NOMO-1 treated with dmso at 0.1 percent for 144 hours (cell line): Measurements from ENCODE around the gene SYNPO2L.
"Not testable (repeated sequence)": the region's sequence is repeated elsewhere in the genome, so short reads cannot be mapped to it uniquely, and the experiment has no call there.

Experiments
- DNase-seq: peaks from one replicate; lab custom pipeline; 2025; ENCODE audit not compliant: unreplicated experiment; lab: John Stamatoyannopoulos, UW

SYNPO2L gene

DNA sequence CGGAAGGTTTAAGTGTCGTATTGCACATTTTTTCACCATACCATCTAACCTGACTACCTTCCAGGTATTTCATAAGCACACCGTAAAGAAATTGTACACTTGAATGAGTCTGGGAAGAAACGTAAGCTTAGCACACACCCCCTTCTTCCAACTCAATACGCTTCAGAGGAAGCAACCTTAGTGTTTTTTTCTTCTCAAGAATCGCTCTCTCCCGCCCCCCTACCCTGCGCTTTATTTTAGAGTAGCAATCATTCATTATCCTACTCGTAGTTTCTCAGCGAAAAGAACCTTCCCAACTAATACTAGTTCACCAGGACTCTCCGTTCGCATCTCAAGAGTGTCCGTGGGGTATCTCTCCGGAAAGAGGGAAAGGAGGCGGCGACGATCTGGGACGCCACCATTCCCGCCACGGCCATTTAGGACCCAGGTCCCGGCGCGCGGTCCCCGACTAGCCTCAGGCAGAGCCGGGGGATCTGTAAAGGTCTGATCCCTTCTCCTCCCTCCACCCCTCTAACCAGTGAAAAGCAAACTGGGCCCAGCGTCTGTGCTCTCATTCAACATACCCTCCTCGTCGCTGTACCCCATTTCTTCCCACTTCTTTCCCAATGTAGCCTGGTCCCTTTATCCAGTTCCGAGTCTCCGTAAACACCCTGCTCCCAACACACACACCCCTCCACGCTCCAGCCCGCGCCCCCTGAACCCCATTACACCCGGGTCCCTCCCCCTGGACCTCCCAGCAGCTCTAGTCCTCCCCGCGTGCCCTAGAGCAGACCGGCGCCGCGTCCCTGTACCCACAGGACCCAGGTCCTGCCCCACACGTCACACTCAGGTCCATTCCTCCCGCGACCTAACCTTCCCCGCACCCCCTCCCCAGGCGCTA, 30.6 kb downstream of the SYNPO2L start:
- no peak for DNase-seq

DNA sequence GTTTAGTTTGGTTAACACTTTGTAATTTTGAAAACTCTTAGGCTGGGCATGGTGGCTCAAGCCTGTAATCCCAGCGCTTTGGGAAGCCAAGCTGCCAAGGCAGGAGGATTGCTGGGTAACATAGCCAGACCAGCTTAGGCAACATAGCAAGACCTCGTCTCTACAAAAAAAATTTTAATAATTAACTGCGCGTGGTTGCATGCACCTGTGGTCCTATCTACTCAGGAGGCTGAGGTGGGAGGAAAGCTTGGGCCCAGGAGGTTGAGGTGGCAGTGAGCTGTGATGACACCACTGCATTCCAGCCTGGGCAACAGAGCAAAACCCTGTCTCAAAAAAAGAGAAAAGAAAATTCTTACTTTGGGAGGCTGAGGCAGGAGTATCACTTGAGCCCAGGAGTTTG, 32.8 kb downstream of the SYNPO2L start:
- no peak for DNase-seq

DNA sequence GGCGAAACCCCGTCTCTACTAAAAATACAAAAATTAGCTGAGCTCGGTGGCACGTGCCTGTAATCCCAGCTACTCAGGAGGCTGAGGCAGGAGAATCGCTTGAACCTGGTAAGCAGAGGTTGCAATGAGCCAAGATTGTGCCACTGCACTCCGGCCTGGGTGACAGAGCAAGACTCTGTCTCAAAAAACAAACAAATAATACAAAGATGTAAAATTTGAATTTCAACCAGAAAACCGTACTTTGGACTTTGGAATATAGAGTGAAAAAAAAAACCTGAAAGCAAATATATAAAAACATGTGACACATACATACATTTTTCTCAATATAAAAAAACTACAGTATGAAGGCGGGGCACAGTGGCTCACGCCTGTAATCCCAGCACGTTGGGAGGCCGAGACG, 34.9 kb downstream of the SYNPO2L start:
- not testable (repeated sequence) for DNase-seq

DNA sequence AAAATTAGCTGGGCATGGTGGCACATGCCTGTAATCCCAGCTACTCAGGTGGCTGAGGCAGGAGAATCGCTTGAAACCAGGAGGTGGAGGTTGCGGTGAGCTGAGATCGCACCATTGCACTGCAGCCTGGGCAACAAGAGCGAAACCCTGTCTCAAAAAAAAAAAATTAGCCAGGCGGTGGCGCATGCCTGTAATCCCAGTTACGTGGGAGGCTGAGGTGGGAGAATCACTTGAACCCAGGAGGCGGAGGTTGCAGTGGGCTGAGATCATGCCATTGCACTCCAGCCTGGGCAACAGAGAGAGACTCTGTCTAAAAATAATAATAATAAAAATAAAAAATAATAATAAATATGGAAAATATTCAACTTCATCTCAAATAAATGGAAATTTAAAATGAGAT, 38.7 kb downstream of the SYNPO2L start:
- not testable (repeated sequence) for DNase-seq

DNA sequence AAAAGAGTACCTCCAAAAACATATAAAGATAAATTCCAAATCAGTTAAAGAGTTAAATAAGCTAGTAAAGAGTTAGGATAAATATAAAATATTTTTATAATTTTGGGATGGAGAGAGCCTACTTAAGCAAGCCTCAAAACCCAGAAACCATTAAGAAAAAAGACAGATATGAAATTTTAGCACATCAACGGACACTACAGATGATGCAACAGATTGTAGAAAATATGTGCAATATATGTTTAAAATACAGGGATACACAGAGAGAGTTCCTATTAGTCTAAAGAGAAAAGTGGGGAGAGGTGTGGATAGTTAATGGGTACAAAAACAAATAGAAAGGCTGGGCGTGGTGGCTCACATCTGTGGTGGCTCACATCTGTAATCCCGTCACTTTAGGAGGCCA, 41.1 kb downstream of the SYNPO2L start:
- no peak for DNase-seq

DNA sequence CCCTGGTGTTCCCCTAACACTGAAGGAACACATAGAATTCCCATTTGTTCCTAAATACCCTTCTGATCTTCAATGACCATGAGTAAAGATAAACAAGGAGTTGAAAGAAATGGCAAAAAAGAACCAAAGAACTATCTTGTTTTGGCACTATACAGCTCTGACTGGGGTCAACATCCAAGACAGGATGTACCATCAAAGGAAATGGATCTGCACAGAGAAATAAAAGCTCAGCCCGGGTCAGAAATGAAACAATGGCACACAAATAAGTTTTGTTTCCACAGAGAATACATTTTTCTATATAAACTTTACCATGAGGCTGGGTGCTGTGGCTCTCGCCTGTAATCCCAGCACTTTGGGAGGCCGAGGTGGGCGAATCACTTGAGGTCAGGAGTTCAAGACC, 46.7 kb downstream of the SYNPO2L start:
- DNase-seq, result no peak

DNA sequence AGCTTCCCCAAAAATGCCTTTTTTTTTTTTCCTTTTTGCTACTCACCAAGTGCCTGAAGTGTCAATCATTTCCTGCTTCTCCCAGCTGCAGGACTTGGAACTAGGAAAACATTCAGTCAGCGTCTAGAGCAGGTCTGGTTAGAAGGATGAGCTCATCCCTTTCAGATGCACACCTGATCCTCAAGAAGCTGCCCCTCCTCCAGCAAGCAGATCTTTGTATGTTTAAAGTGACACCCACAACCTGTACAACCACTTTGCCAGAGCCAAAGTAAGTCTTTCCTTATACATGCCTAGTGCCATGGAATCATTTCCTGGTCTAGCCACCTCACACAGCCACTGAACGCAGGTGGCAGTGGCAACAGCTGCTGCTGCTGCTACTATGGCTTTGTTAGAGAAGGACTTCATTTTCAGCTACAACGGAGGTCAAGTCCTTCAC, 54.3 kb downstream of the SYNPO2L start:
- no peak for DNase-seq

DNA sequence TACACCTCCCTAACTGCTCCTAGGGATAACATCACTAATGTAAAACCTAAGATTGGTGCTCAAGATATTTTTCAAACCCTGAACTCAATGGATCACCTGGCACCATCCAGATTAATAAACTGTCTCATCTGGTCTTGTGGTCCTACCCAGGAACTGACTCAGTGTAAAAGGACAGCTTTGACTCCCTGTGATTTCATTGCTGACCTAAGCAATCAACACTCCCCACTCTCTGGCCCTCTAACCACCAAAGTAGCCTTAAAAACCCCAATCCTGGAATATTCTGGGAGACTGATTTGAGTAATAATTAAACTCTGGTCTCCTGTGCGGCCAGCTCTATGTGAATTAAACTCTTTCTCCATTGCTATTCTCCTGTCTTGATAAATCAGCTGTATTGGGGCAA, 58.5 kb downstream of the SYNPO2L start:
- no peak for DNase-seq
